ENCODE data around the gene EPOP. TPM values are rescaled to one million over a fixed set of nuclear protein-coding genes. Genes with fewer than 3 reads are reported as not detected.

Gene EPOP
- total RNA-seq, 4 donors from 2014 or later, result 1.8 to 8.7 (median 3.3) TPM

GRCh38 chr17:38697061-38697820 lies 22.5 kb upstream of the EPOP start:
- H3K4me3 ChIP-seq (ENCODE audit: low read depth, poor library complexity, severe bottlenecking), result no peak overlapping the region
- no peak for TF ChIP-seq POLR2A (IDR thresholded peaks at IDR 0.05)
- WGBS, 2 donors, result 79 to 83% methylated on average over 4 of the region's 4 CpGs
- DNase-seq (ENCODE audit: low spot score in 2 of 2), result no peak
- intact Hi-C loops (cut with DNase I; ENCODE audit: low total_unique reads), result no loop called here

DNA sequence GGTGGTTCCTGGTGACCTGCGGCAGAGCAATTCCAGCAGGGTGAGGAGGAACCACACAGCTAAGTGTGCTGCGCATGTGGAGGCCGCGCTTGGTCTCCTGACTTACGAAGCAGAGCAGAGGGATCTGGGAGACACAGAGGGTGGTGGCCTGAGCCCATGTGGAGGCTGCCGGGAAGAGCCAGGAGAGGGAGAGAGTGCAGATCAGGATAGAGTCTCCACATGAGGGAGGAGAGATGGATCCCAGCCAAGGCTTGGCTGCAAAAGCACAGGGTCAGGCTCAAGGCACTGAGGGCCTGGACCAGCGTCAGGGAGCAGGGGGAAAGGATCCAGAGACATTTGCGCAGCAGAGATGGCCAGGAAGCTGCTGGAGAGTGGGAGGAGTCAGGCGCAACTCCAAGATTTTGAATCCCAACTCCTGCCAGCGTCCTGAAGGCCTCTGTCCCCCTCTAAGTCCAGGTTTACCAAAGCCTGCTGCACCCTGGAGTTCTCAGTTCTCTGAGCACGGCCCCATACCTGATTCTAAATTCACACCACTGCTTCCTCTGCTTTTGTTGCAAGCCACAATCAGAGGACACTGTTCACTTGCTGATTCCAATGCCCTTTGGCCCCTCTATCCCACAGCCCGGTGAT lies 19.1 kb upstream of the EPOP start:
- 45 to 60% methylated on average over 12 of the region's 12 CpGs for WGBS, 2 donors
- H3K4me3 ChIP-seq (ENCODE audit: low read depth, poor library complexity, severe bottlenecking), result no peak overlapping the region
- TF ChIP-seq POLR2A (IDR thresholded peaks at IDR 0.05) (no peak), CTCF (IDR thresholded peaks at IDR 0.05) (no peak)
- DNase-seq (ENCODE audit: low spot score in 2 of 2), result peak; percentile 71 to 95
- intact Hi-C loops (cut with DNase I; ENCODE audit: low total_unique reads), result no loop called here

DNA sequence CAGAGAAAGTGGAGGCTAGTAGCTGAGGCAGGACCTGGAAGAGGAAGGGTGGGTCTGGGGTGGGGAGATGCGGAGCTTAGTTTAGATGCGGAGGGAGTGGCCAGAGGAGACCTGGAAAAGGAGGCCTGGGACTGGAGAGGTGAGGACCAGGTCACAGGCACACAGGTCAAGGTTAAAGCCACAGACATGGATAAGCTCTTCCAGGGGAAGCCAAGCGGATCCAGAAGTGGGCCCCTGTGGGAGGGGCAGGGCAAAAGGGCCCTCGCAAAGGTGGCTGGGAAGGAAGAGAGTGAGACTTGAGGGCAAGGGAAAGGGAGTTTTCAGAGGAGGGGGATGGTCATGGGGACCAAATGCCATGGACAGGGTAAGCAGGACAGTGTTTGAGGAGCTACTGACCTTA lies 16.4 kb upstream of the EPOP start:
- no peak overlapping the region for H3K4me3 ChIP-seq (ENCODE audit: low read depth, poor library complexity, severe bottlenecking)
- intact Hi-C loops (cut with DNase I; ENCODE audit: low total_unique reads), result no loop called here
- no peak for DNase-seq (ENCODE audit: low spot score in 2 of 2)
- TF ChIP-seq CTCF (IDR thresholded peaks at IDR 0.05) (peak in 1 of 3 donors; percentile 57), POLR2A (IDR thresholded peaks at IDR 0.05) (no peak)
- 84 to 89% methylated on average over 4 of the region's 4 CpGs for WGBS, 2 donors

- no peak overlapping the region for H3K4me3 ChIP-seq (ENCODE audit: low read depth, poor library complexity, severe bottlenecking)
- no peak for TF ChIP-seq POLR2A (IDR thresholded peaks at IDR 0.05)
- no peak for TF ChIP-seq CTCF (IDR thresholded peaks at IDR 0.05)
- intact Hi-C loops (cut with DNase I; ENCODE audit: low total_unique reads), result no loop called here
- 87 to 91% methylated on average over 4 of the region's 4 CpGs for WGBS, 2 donors
- DNase-seq (ENCODE audit: low spot score in 2 of 2), result no peak
Measured at GRCh38 chr17:38690386-38690785, 15.6 kb upstream of the EPOP start.

GRCh38 chr17:38687286-38687685 lies 12.5 kb upstream of the EPOP start:
- DNase-seq (ENCODE audit: low spot score in 2 of 2), result no peak
- TF ChIP-seq CTCF (IDR thresholded peaks at IDR 0.05) (no peak), POLR2A (IDR thresholded peaks at IDR 0.05) (no peak)
- intact Hi-C loops (cut with DNase I; ENCODE audit: low total_unique reads), result no loop called here
- 89 to 90% methylated on average over 5 of the region's 5 CpGs for WGBS, 2 donors
- H3K4me3 ChIP-seq (ENCODE audit: low read depth, poor library complexity, severe bottlenecking), result no peak overlapping the region

DNA sequence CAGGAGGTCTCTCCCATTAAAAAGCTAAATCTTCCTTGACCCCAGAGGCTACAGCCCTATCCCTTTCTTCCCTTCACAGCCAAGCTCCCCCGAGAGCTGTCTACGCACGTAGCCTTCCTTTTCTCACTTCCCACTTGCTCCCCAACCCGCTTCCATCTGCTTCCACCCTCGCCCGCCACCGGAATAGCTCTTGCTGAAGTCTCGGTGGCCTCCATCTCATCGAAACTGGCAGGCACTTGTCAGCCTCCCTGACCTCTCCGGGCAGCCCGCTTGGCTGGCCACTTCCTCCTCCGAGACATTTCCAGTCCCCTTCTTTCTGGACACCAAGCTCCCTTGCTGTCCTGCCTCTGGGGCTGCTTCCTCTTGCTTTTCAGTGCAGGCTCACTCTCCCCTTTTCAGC lies 10.7 kb upstream of the EPOP start:
- TF ChIP-seq CTCF (IDR thresholded peaks at IDR 0.05) (no peak), POLR2A (IDR thresholded peaks at IDR 0.05) (no peak)
- WGBS, 2 donors, result 74 to 80% methylated on average over 12 of the region's 12 CpGs
- intact Hi-C loops (cut with DNase I; ENCODE audit: low total_unique reads), result no loop called here
- no peak for DNase-seq (ENCODE audit: low spot score in 2 of 2)
- no peak overlapping the region for H3K4me3 ChIP-seq (ENCODE audit: low read depth, poor library complexity, severe bottlenecking)
